KOPT-K1 (cell line): ENCODE measurements around the gene OGA.

Experiments
- H3K27ac ChIP-seq: fragments of 200-600 bp; sonication (generic); 2 replicates; pipeline ENCODE4 v1.5.1; 2016; ENCODE audit warnings: antibody characterized with exemption, mild to moderate bottlenecking, low read depth, low read length; ENCODE audit not compliant: poor library complexity, severe bottlenecking
- H3K36me3 ChIP-seq: fragments of 200-600 bp; sonication (generic); 2 replicates; pipeline ENCODE4 v1.5.1; 2017; ENCODE audit warnings: antibody characterized with exemption, mild to moderate bottlenecking, low read length, moderate library complexity; ENCODE audit not compliant: insufficient read depth
- H3K9me3 ChIP-seq: fragments of 200-600 bp; sonication (generic); 2 replicates; pipeline ENCODE4 v1.5.1; 2017; ENCODE audit warnings: antibody characterized with exemption, low read length, mild to moderate bottlenecking; ENCODE audit not compliant: insufficient read depth, poor library complexity, severe bottlenecking

Gene OGA

DNA sequence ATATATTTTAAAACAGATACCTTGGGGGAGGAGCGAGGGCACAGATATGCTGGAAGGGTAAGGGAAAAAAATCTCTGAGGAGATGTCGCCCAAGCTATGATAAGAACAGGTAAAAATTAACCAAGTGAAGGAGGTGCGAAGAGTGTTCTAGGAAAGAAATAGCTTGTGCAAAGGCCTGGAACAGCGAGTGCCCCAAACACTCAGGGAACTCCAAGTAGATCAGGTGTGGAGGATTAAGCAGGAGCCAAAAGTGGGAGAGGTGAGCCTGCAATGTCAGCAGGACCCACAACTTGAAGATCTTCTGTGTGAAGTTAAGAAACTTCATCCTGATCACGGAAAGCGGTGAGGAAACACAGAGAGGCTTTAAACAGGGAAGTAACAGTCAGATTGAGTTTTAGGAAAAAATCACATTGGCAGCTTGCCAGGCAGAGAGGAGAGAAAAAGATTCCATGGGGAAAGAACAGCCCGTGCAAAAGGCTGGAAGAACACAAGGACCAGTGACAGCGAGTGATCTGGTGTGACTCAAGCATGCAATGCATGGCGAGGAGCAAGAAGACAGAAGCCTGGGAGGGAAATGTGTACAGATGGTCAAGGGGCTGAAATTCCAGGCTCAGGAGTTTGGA lies 73.1 kb downstream of the OGA start:
- no peaks in the 10 kb centered on the region for H3K9me3 ChIP-seq
- no peak overlapping the region for H3K27ac ChIP-seq
- no peaks in the 10 kb centered on the region for H3K36me3 ChIP-seq

DNA sequence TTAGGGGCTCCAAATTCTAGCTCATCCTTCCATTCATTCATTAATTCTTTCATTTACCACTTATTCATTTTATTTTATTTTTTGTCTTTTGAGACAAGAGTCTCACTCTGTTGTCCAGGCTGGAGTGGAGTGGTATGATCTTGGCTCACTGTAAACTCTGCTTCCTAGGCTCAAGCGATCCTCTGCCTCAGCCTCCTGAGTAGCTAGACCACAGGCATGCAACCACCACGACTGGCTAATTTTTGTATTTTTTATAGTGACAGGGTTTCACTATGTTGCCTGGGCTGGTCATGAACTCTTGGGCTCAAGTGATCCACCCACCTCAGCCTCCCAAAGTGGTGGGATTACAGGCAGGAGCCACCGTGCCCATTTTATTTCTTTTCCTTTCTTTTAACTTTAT lies 74.0 kb downstream of the OGA start:
- Histone ChIP-seq H3K36me3 (no peaks in the 10 kb centered on the region), H3K27ac (no peak overlapping the region), H3K9me3 (no peaks in the 10 kb centered on the region)

- H3K36me3 ChIP-seq = no peaks in the 10 kb centered on the region
- no peak overlapping the region for H3K27ac ChIP-seq
- H3K9me3 ChIP-seq = no peaks in the 10 kb centered on the region
Observed at GRCh38 chr10:101741938-101742337, 76.3 kb downstream of the OGA start.

GRCh38 chr10:101736666-101737065 lies 81.6 kb downstream of the OGA start:
- Histone ChIP-seq H3K9me3 (no peaks in the 10 kb centered on the region), H3K27ac (no peak overlapping the region), H3K36me3 (no peaks in the 10 kb centered on the region)
